ENCODE results near the gene LAMC1.

- TF ChIP-seq CTCF (IDR thresholded peaks at IDR 0.05; ENCODE audit: low read depth, low read length) (no peak), MAX (IDR thresholded peaks at IDR 0.05; ENCODE audit: low read depth, low read length) (no peak), POLR2A (IDR thresholded peaks at IDR 0.05; ENCODE audit: extremely low read depth, insufficient read length) (no peak)
These were observed 39.1 kb upstream of the LAMC1 start for GRCh38 chr1:182984138-182984537.
